H1 (cell line): ENCODE data around the gene IL6ST. TPM values are rescaled to one million over a fixed set of nuclear protein-coding genes. Genes with fewer than 3 reads are reported as not detected.

Experiments
- polyA plus RNA-seq, 7 experiments: library from polyadenylated mRNA; depleted of rRNA in 3 of 7; stranded (reverse) in 5 of 7; unstranded in 2 of 7; fragments of >200 nt in 5 of 7; fragments of 200-250 nt in 2 of 7; gene quantifications; 1 replicate in 5 of 7; 2 replicates in 1 of 7; 4 replicates in 1 of 7; pipeline versions ENCODE4 v1.2.1 to v1.2.3, GENCODE V29; 2011 to 2013; ENCODE audit warnings: missing spikeins in 2 of 7, mixed read lengths in 2 of 7
- small RNA-seq: library from polyadenylated mRNA; stranded (forward); fragments of <200 nt; extraction: miRNeasy Mini kit (QIAGEN cat#:217004); gene quantifications from one replicate; pipeline ENCODE3, GENCODE V24; 2013; ENCODE audit not compliant: insufficient read depth
- total RNA-seq: library from RNA; stranded (reverse); fragmentation: NEBNext Ultra II Directional; extraction: Animal tissue kit (Norgen Biotek cat#: 25700); gene quantifications from 2 replicates; pipeline ENCODE4 v1.2.1, GENCODE V29; 2021

Gene IL6ST
- total and polyA plus RNA-seq, 2 of the 8 experiments (the other 6 are each of a cell fraction or from before 2014, with no cell fraction given), result 1.4 to 11.1 TPM

Small RNAs within 50 kb of the gene (small RNA-seq; reads per million reads assigned to genes)
- not detected for gene AC016596.1
- not detected for gene RF01210

Other genes starting within 250 kb of the IL6ST start
- not detected in 2 replicates for gene IL31RA, start 143.6 kb downstream of the IL6ST start, total RNA-seq
- not detected in 2 replicates for gene IL31RA, start 143.6 kb downstream of the IL6ST start, polyA plus RNA-seq (2011; rRNA removed)
- not detected in 2 replicates for gene ANKRD55, start 238.4 kb upstream of the IL6ST start, total RNA-seq
- gene ANKRD55, start 238.4 kb upstream of the IL6ST start, polyA plus RNA-seq (2011; rRNA removed), result not detected in 2 replicates